H9 (cell line): ENCODE measurements around the gene CLEC3B. TPM values are rescaled to one million over a fixed set of nuclear protein-coding genes. Genes with fewer than 3 reads are reported as not detected.

Experiments
- DNase-seq: peaks from one replicate; pipeline ENCODE4 v3.0.0-alpha.2; 2017
- H2AFZ ChIP-seq: one replicate; pipeline ENCODE4 v1.6.1; 2013; ENCODE audit warnings: mild to moderate bottlenecking, low read length, control low read depth, moderate library complexity
- H2AK5ac ChIP-seq: 2 replicates; pipeline ENCODE4 v1.6.1; 2013; ENCODE audit warnings: low read length, control low read depth, mixed read lengths; ENCODE audit not compliant: insufficient read length
- H2BK120ac ChIP-seq: one replicate; pipeline ENCODE4 v1.6.1; 2013; ENCODE audit warnings: low read depth, mild to moderate bottlenecking, low read length, control low read depth, inconsistent platforms; ENCODE audit not compliant: poor library complexity, severe bottlenecking
- H2BK12ac ChIP-seq: 2 replicates; pipeline ENCODE4 v1.6.1; 2013; ENCODE audit warnings: low read length, control low read depth, mixed read lengths, low read depth; ENCODE audit not compliant: insufficient read length
- H2BK15ac ChIP-seq: 2 replicates; pipeline ENCODE4 v1.6.1; 2013; ENCODE audit warnings: low read depth, low read length, control low read depth
- H2BK20ac ChIP-seq: one replicate; pipeline ENCODE4 v1.6.1; 2013; ENCODE audit warnings: low read depth, mild to moderate bottlenecking, low read length, control low read depth, inconsistent platforms; ENCODE audit not compliant: poor library complexity, severe bottlenecking
- H2BK5ac ChIP-seq: 2 replicates; pipeline ENCODE4 v1.6.1; 2013; ENCODE audit warnings: low read length, control low read depth, mixed read lengths; ENCODE audit not compliant: insufficient read length
- H3K14ac ChIP-seq: 2 replicates; pipeline ENCODE4 v1.6.1; 2013; ENCODE audit warnings: low read length, control low read depth; ENCODE audit not compliant: insufficient read depth
- H3K18ac ChIP-seq: 2 replicates; pipeline ENCODE4 v1.6.1; 2013; ENCODE audit warnings: low read depth, mild to moderate bottlenecking, mixed read lengths, low read length, control low read depth; ENCODE audit not compliant: insufficient read length
- H3K23ac ChIP-seq: 2 replicates; pipeline ENCODE4 v1.6.1; 2013; ENCODE audit warnings: low read length, control low read depth, mixed read lengths, low read depth; ENCODE audit not compliant: insufficient read length
- H3K23me2 ChIP-seq: 2 replicates; pipeline ENCODE4 v1.6.1; 2013; ENCODE audit warnings: low read depth, mild to moderate bottlenecking, mixed read lengths, low read length, control low read depth; ENCODE audit not compliant: insufficient read length, poor library complexity, severe bottlenecking
- H3K27ac ChIP-seq: 2 replicates; pipeline ENCODE4 v1.5.1; 2013; ENCODE audit warnings: low read length, control low read depth, mixed read lengths, low read depth; ENCODE audit not compliant: insufficient read length
- H3K27me3 ChIP-seq: 2 replicates; pipeline ENCODE4 v1.6.1; 2013; ENCODE audit warnings: low read length, control low read depth, inconsistent platforms; ENCODE audit not compliant: insufficient read depth
- H3K4ac ChIP-seq: 2 replicates; pipeline ENCODE4 v1.6.1; 2013; ENCODE audit warnings: low read depth, mild to moderate bottlenecking, control low read depth, inconsistent platforms, low read length, moderate library complexity
- H3K4me1 ChIP-seq: 2 replicates; pipeline ENCODE4 v1.6.1; 2013; ENCODE audit warnings: low read length, control low read depth, inconsistent platforms; ENCODE audit not compliant: insufficient read depth
- H3K4me2 ChIP-seq: 2 replicates; pipeline ENCODE4 v1.6.1; 2013; ENCODE audit warnings: low read length, control low read depth, mixed read lengths; ENCODE audit not compliant: insufficient read length, insufficient read depth
- H3K56ac ChIP-seq: 2 replicates; pipeline ENCODE4 v1.6.1; 2013; ENCODE audit warnings: low read depth, mild to moderate bottlenecking, mixed read lengths, low read length, control low read depth; ENCODE audit not compliant: insufficient read length
- H3K79me1 ChIP-seq: 2 replicates; pipeline ENCODE4 v1.6.1; 2013; ENCODE audit warnings: low read depth, mild to moderate bottlenecking, moderate library complexity, low read length, control low read depth, inconsistent platforms; ENCODE audit not compliant: insufficient read depth, poor library complexity, severe bottlenecking
- H3K79me2 ChIP-seq: 2 replicates; pipeline ENCODE4 v1.6.1; 2013; ENCODE audit warnings: low read length, control low read depth, inconsistent platforms; ENCODE audit not compliant: insufficient read depth
- H3K9ac ChIP-seq: 2 replicates; pipeline ENCODE4 v1.6.1; 2013; ENCODE audit warnings: low read length, control low read depth, mixed read lengths; ENCODE audit not compliant: insufficient read length; ENCODE audit errors: extremely low read depth
- H3K9me3 ChIP-seq: one replicate; pipeline ENCODE4 v1.6.1; 2013; ENCODE audit warnings: low read depth, low read length, inconsistent platforms; ENCODE audit not compliant: control insufficient read depth
- H3T11ph ChIP-seq: one replicate; pipeline ENCODE4 v1.6.1; 2013; ENCODE audit warnings: mild to moderate bottlenecking, low read length, control low read depth, inconsistent platforms
- H4K20me1 ChIP-seq: one replicate; pipeline ENCODE4 v1.6.1; 2013; ENCODE audit not compliant: control insufficient read depth, insufficient read length, insufficient read depth
- H4K5ac ChIP-seq: 2 replicates; pipeline ENCODE4 v1.6.1; 2013; ENCODE audit warnings: low read depth, mild to moderate bottlenecking, mixed read lengths, low read length, control low read depth; ENCODE audit not compliant: insufficient read length
- H4K8ac ChIP-seq: replicated peaks from 2 replicates; pipeline ENCODE4 v1.6.1; 2013; ENCODE audit warnings: low read length, control low read depth, mixed read lengths, low read depth; ENCODE audit not compliant: insufficient read length
- H4K91ac ChIP-seq: 2 replicates; pipeline ENCODE4 v1.6.1; 2013; ENCODE audit warnings: low read depth, mild to moderate bottlenecking, moderate library complexity, mixed read lengths, low read length, control low read depth; ENCODE audit not compliant: insufficient read length
- H3K27ac Mint-ChIP-seq, 3 experiments: 2 replicates in 2 of 3; 3 replicates in 1 of 3; pipeline ENCODE4 v1.8.0; 2020 to 2021; ENCODE audit warnings: mixed read lengths in 3 of 3, mild to moderate bottlenecking in 1 of 3, moderate library complexity in 1 of 3
- H3K27me3 Mint-ChIP-seq: 2 replicates; pipeline ENCODE4 v1.8.0; 2021; ENCODE audit warnings: low read depth, mild to moderate bottlenecking, moderate library complexity, mixed read lengths
- H3K36me3 Mint-ChIP-seq, 3 experiments: 2 replicates in 2 of 3; 3 replicates in 1 of 3; pipeline ENCODE4 v1.8.0; 2020 to 2021; ENCODE audit warnings: low read depth in 3 of 3, mixed read lengths in 3 of 3; ENCODE audit not compliant: insufficient read depth in 1 of 3
- H3K4me1 Mint-ChIP-seq, 2 experiments: 2 replicates each; pipeline ENCODE4 v1.8.0; 2020; ENCODE audit warnings: mixed read lengths in 2 of 2
- H3K4me3 Mint-ChIP-seq, 2 experiments: 2 replicates in 1 of 2; 3 replicates in 1 of 2; pipeline ENCODE4 v1.8.0; 2020 to 2021; ENCODE audit warnings: mild to moderate bottlenecking in 2 of 2, mixed read lengths in 2 of 2, moderate library complexity in 1 of 2
- H3K9me3 Mint-ChIP-seq, 2 experiments: 2 replicates in 1 of 2; 3 replicates in 1 of 2; pipeline ENCODE4 v1.8.0; 2020; ENCODE audit warnings: mild to moderate bottlenecking in 2 of 2, mixed read lengths in 2 of 2, moderate library complexity in 1 of 2
- CTCF ChIP-seq: fragments of 200-600 bp; sonication (generic); conservative IDR thresholded peaks from 3 replicates; pipeline ENCODE4 v1.8.0; 2021; ENCODE audit warnings: antibody characterized with exemption, mild to moderate bottlenecking
- WGBS: extraction: QIAGEN DNeasy Blood & Tissue Kit; methylation state at CpG from one replicate; pipeline ENCODE4 v1.1.7; 2013; ENCODE audit warnings: missing lambda C conversion rate, low lambda C conversion rate, mixed read lengths; ENCODE audit not compliant: insufficient read length; ENCODE audit errors: extremely low coverage; 5-methylcytosine and 5-hydroxymethylcytosine counted together
- total RNA-seq: library from RNA; stranded (reverse); gene quantifications from 2 replicates; pipeline ENCODE4 v1.2.1, GENCODE V29; 2021

The CLEC3B gene
- total RNA-seq, 1 experiment from 2014 or later: not detected

GRCh38 chr3:45080824-45081223 lies 54.7 kb downstream of the CLEC3B start:
- Histone ChIP-seq H2AFZ (no peak overlapping the region), H3K23ac (no peak overlapping the region), H3K4me2 (no peak overlapping the region), H2BK12ac (no peak overlapping the region), H4K91ac (no peak overlapping the region), H2BK15ac (no peak overlapping the region), H3K79me1 (no peaks in the 10 kb centered on the region), H3K79me2 (no peaks in the 10 kb centered on the region), H3T11ph (no peak overlapping the region), H3K56ac (no peak overlapping the region), H3K4ac (no peak overlapping the region), H3K27me3 (no peaks in the 10 kb centered on the region), H3K23me2 (no peaks in the 10 kb centered on the region), H3K27ac (no peak overlapping the region), H3K4me1 (no peaks in the 10 kb centered on the region), H4K8ac (no peak overlapping the region), H2BK20ac (no peak overlapping the region), H3K9ac (no peak overlapping the region), H3K14ac (no peak overlapping the region), H2BK120ac (no peak overlapping the region), H3K9me3 (no peaks in the 10 kb centered on the region), H2AK5ac (no peak overlapping the region), H4K20me1 (no peaks in the 10 kb centered on the region), H4K5ac (no peak overlapping the region), H3K18ac (no peak overlapping the region), H2BK5ac (no peak overlapping the region)
- H3K4me3 Mint-ChIP-seq: no peak overlapping the region
- H3K36me3 Mint-ChIP-seq: peaks cover 3 to 17% (median 10%) of the 10 kb centered on the region in 3 experiments; a peak in 5 of 7 replicates
- H3K27me3 Mint-ChIP-seq: peaks cover 4% of the 10 kb centered on the region
- no peak for DNase-seq
- peaks cover 0 to 3% of the 10 kb centered on the region in 2 experiments; a peak in 3 of 5 replicates for H3K9me3 Mint-ChIP-seq
- no peak overlapping the region for H3K27ac Mint-ChIP-seq
- no CpG with 5 or more reads among the region's 1 CpG for WGBS
- peaks cover 7 to 10% of the 10 kb centered on the region in 2 experiments for H3K4me1 Mint-ChIP-seq
- no peak for TF ChIP-seq CTCF
